DMS114 treated with DMSO at 0.1 percent for 48 hours (cell line): ENCODE results near the gene UCMA.
"Not testable (repeated sequence)": the region's sequence is repeated elsewhere in the genome, so short reads cannot be mapped to it uniquely, and the experiment has no call there.

Experiments
- DNase-seq: peaks from one replicate; lab custom pipeline; 2025; ENCODE audit not compliant: unreplicated experiment; lab: John Stamatoyannopoulos, UW

Gene UCMA

DNA sequence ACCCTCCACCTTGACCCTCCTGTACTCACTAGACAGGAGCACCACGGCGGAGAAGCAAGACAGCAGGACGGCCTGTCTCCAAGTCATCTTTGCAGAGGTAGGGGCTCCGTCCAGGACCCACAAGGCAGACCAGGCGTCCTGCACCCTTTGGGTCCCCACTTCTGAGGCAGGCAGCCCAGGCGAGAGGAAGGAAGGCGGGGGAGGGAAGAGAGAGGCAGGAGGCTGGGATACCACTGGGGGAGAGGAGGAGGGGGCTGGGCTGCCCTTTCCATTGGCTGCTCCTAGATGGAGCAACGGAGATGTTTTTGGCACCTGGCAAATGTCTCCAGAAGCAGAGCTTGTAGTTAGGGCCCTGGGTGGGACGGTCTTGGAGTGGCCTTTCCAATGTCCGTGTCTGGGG lies at the start of gene UCMA:
Gene UCMA, minus strand, starts transcription at position 203 of the 400 bp plus-strand sequence. Its CDS starts 116 bp downstream, at position 87.
- no peak for DNase-seq

- DNase-seq, result not testable (repeated sequence)
Measured at GRCh38 chr10:13282348-13282747, 48.2 kb upstream of the UCMA start.

GRCh38 chr10:13276749-13277365 lies 42.7 kb upstream of the UCMA start:
- peak; percentile 9 for DNase-seq

GRCh38 chr10:13276146-13276545 lies 42.0 kb upstream of the UCMA start:
- not testable (repeated sequence) for DNase-seq

DNA sequence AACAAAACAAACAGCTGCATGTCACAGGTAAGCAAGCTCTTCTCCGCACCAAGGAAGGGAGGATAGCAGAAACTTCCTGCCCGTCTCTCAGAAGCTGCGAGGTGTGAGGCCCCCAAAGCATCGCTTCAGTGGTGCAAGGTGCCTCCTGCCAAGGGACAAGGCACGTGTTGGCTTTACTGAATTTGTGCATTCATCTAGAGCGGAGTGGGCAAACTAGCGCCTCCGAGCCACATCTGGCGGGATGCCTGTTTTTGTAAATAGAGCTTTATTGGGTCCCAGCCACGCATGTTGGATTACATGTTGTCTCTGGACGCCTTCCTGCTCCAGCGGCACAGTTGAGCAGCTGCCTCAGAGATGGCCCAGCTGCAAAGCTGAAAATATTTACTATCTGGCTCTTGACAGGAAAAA lies 38.0 kb upstream of the UCMA start:
- DNase-seq, result no peak

- no peak for DNase-seq
Measured at GRCh38 chr10:13271552-13272163, 37.5 kb upstream of the UCMA start.

DNA sequence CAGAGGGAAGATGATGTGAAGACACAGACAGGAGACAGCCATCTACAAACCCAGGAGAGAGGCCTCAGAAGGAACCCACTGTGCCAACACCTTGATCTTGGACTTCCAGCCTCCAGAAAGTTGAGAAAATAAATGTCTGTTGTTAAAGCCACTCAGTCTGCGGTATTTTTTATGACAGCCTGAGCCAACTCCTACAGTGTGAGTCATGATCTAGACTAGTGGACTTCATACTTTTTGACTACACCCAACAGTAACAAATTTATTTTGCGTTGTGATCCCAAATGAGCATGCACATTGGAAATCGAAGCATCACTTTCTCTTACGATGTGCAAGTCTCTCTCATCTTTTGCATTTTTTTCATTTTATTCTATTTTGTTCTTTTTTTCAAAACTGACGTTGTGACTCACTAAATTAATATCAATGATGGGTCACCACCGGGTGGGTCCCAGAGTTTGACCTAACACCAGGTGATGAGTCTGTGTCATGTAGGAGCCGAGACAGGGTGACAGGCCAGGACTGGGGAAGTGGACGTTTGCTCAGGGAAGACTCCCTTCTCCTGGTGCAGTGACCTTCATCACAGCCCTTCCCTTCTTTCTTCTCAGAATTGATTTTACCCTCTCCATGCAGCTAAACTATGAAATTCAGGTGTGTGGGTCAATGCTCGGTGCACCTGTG lies 36.8 kb upstream of the UCMA start:
- DNase-seq, result no peak

DNA sequence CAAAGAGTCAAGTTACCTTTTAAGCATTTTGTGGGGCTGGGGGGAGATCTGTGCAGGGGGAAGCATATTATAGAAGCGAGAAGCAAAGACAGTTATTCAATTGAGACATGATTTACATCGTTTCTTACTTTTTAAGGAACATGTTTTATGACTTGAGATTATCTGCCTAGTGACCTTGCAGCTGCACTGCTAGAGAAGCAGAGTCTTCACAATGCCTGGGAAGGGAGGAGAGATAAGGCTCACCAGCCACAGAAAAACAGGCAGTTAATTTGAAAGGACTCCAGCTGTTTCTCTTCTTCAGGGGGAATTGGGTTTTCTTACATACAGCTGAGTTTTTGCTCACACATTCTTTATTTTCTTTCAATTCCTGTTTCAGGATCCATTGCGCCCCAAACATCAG lies 34.7 kb upstream of the UCMA start:
- no peak for DNase-seq

- DNase-seq, result no peak
Measured at GRCh38 chr10:13268310-13268709, 34.1 kb upstream of the UCMA start.

GRCh38 chr10:13263591-13263990 lies 29.4 kb upstream of the UCMA start:
- DNase-seq, result no peak

GRCh38 chr10:13262433-13262832 lies 28.3 kb upstream of the UCMA start:
- no peak for DNase-seq

DNA sequence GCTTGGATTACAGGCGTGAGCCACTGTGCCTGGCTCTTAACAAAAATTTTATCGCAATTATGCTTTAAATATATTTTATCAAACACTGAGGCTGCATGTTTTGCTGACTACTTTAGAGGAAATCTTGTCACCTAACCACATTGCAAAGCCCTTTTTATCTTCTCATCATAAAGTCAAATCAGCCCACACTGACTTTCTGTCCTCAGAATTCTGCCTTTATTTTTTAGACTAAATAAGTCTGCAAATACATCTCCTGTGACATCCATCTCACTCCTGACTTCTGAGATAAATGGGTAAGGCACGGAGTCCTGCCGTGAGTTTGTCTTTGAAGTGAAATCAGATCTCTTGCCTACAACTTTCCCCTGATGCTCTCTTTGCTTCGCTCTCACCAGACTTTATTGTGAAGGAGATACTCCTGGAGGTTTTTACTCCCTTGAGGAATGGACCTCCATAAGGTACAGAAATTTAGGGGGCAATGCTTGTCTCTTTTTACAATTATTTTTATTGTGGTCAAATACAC lies 23.5 kb upstream of the UCMA start:
- DNase-seq, result no peak

GRCh38 chr10:13256627-13257026 lies 22.5 kb upstream of the UCMA start:
- no peak for DNase-seq

- no peak for DNase-seq
Measured at GRCh38 chr10:13253726-13254125, 19.6 kb upstream of the UCMA start.

- no peak for DNase-seq
Measured at GRCh38 chr10:13247784-13248183, 13.6 kb upstream of the UCMA start.

DNA sequence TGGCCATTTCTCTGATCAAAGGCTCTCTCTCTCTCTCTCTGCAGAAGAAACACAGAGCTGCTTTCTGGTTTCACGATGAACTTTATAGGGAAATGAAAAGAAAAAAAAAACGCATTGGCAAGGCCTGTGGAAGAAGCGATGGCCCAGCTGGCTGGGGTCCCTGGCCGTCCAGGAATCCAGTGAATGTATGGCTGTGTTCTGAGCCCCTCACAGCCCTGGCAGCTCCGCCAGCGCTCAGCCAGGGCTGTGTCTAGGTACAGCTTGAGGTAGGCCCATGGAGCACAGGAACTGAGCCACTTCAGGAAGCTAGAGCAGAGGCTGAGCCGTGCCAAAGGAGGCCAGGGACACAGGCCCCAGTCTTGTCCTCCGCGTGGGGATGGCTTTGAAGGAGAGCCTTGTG lies 13.1 kb upstream of the UCMA start:
- no peak for DNase-seq

DNA sequence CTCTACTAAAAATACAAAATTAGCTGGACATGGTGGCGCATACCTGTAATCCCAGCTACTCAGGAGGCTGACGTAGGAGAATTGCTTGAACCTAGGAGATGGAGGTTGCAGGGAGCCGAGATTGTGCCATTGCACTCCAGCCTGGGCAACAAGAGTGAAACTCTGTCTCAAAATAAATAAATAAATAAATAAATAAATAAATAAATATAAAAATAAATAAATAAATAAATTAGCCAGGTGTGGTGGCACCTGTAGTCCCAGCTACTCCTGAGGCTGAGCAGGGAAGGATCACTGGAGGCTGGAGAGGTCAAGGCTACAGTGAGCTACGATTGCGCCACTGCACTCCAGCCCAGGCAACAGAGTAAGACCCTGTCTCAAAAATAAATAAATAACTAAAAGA lies 8.1 kb upstream of the UCMA start:
- not testable (repeated sequence) for DNase-seq

- DNase-seq, result no peak
Measured at GRCh38 chr10:13241613-13242012, 7.4 kb upstream of the UCMA start.

DNA sequence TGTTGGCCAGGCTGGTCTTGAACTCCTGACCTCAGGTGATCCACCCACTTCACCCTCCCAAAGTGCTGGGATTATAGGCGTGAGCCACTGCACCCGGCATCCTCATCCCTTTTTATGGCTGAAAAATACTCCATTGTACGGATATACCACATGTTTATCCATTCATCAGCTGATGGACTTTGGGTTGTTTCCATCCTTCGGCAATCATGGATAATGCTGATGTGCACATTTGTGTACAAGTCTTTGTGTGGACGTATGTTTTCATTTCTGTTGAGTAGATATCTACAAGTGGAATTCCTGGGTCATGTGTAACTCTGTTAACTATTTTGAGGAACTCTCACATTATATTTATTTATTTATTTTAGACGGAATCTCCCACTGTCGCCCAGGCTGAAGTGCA lies 5.7 kb upstream of the UCMA start:
- DNase-seq, result no peak

DNA sequence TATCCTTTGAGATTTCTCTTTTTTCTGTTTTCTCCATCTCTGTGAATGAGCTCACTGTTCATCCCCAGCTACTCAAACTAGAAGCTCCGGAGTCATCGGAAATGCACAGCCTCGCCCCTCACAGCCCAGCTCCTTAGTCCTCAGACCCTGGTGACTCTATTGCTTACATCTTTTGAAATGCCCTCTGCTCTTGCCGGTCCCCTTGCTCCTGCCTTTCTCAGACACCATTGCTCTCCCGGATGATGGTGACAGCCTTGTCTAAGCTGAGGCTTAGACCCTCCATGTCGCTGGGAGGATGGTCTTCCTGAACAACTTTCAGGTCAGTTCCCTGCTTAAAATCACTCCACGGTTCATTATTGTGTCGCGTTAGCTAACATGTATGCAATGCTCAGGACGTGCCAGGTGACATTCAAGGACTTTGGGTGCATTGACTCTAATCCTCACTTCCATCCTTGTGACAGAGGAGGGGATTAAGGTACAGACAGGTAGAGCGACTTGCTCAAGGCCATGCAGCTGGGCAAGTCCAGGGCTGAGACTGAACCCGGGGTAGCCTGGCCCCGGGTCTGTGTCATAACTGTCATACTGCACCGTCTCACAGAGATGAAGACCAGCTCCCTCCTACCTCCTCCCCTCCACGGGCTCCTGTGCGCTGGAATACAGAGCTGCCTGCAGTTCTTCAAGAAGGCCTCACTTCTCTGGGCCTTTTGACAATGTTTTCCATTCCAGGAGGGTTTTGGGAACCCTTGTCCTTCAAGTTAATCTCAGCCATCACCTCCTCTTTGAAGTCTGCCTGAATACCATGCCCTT lies 4.3 kb upstream of the UCMA start:
- no peak for DNase-seq

GRCh38 chr10:13236638-13237037 lies 2.5 kb upstream of the UCMA start:
- no peak for DNase-seq
